HG03575 (cell line): Measurements from ENCODE around the gene PSMB7.

Experiments used
- ATAC-seq: cut with Tn5 transposase; IDR thresholded peaks from one replicate; pipeline ENCODE4 v1.9.1; 2021; ENCODE audit not compliant: unreplicated experiment, insufficient number of reproducible peaks, low FRiP score; ENCODE audit errors: extremely low read depth

Gene PSMB7

DNA sequence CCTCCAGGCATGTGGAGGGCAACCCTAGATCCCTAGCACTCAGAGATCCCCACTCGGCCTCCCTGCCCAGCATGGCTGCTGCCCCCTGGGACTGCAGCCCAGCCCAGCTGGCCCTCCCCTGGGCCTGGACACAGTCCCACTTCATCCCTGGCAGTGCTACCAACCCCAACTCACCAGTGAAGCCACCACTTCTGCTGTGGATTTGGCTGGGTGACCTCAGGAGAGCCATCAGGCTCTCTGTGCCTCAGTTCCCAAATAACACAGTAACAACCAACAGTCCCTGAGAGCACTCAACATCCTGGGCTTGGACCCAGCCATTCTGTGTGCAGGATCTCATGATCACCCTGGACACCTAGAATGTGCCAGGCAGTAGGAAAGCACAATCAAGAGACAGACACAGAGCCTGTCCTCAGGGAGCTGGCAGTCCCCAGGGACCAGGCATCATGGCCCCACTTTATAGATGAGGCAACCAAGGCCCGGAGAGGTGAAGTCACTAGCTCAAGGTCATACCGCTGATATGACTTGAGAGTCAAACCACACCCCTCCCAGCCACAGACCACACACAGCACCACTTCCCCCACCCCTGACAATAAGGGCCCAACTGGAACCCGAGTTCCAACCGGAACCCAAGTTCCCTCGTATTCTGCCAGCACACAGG, 4.7 kb upstream of the PSMB7 start:
- ATAC-seq: no peak

DNA sequence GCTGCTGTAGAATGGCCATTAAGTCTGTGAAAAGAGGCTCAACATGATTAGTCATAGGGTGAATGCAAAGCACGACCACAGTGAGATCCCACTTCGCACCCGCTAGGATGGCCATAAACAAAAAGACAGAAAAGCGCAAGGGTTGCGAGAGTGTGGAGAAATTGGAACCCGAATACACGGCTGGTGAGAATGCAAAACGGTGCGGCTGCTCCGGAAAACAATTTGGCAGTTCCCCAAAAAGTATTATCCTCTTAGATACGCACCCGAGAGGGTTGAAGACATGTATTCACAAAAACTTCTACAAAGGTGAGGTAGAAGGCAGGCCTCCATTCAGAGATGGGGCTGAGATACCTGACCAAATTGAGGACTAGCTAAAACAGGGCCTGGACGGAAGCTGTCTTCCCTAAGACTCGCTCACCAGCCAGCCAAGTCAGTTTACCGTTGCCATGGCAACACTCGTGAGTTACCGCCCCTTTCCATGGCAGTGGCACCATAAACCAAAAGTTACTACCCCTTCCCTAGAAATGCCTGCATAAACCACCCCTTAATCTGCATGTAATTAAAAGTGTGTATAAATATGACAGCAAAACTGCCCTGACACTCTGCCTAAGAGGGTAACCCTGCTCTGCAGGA, 726 bp upstream of the PSMB7 start:
- ATAC-seq: no peak

DNA sequence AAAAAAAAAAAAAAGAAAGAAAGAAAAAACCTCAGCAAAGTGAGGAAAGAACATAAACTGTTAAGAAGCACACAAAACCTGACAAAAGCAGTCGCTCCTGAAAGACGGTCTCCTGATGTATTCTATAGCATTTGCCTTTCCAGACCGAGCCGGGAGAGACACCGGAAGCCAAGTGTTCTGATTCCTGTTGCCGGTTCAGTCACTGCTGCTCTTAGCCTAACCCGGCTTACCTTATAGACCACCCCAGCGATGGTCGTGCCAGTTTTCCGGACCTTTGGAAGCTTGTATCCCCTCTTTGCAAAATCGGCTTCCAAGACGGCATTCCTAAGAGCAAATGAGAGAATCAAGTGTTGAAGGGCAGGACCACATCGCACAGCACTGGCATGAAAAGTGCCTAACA, 630 bp downstream of the PSMB7 start:
- ATAC-seq: no peak

DNA sequence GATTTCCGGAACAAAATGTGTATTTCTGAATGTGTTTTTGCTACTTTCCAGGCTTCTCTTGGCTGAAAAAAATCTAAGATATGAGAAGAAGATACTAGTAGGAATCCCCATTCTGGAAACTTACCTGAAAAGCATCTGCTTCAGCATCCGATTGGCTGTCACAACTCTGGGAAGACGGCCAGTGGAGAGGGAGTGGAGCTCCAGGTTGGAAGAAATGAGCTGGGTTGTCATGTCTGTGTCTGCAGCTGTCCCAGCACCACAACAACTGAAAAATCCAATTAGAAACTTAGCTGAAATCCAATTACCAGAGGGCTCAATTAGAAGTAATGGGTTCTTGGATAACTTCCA, 3.0 kb downstream of the PSMB7 start:
- ATAC-seq: no peak

DNA sequence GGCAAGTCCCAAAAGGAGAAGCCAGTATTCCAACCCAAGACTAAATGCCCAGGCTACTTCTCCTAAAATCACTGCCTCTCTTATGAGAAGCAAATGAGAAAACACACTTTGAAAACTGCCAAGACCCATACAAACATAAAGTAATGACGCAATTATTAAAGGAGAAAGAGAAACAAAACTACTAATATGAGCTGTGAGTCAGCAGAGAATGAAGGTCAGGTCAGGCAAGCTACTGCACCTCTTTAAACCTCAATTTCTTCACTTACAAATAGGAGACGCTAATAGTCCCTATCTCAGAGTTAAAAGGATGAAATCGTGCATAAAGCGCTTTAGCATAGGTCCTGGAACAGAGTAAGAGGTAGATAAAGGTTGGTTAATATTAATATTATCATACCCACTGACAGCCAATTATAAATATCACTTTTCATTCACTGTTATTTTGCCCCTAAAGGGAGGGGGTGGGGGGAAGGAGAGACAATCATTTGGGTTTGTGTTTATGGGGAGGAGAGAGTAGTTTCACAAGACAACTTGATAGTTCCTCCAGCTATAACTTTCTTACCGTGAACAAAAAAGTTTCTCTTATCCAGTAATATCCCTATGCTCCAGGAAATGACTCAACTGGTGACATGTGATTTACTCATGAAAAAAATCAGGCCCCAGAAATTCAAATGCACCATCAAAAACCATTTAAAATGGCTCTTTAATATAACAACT, 3.6 kb downstream of the PSMB7 start:
- no peak for ATAC-seq

DNA sequence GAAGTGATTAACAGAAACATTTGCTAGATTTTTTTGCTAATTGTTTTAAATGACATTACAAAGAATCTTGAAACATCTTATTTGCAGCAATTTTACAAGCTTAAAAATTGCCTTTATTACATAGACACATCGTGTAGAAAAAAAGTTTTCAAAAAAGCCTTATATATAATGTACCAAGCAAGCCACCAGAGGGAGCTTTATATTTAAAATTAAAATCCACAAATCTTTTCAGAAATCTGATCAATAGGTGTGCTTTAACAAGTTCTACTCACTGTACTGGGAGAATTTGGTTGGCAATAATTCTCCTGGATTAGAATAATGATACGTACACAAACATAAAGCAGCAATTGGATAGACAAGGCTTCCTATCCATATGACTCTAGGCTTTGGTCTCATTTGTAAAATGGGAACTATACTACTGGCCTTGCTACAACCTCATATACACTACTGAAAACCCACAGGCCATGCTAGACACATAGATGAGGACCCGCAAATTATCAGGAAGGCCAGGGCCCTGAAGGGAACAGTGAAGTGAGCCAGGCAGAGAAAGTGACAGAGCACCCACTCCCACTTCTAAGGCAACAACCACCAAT, 4.8 kb downstream of the PSMB7 start:
- ATAC-seq: no peak

DNA sequence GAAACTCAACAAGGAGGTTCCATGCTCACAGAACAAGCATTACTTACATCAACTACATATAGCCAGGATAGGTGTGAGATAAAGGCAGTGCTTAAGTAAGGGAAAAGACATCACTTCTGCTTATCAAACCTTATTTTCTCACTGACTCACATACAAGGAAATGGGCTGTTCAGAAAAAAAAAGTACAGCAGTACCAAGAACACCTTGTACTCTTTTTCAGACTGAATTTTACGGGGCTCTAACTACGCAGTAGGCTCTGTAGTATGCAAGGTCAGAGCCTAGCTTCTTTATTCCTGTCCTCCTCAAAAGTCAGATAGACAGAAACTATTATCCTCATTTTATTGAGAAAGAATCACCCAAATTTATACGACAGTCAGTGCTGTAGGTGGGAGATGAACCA, 5.8 kb downstream of the PSMB7 start:
- ATAC-seq: no peak

DNA sequence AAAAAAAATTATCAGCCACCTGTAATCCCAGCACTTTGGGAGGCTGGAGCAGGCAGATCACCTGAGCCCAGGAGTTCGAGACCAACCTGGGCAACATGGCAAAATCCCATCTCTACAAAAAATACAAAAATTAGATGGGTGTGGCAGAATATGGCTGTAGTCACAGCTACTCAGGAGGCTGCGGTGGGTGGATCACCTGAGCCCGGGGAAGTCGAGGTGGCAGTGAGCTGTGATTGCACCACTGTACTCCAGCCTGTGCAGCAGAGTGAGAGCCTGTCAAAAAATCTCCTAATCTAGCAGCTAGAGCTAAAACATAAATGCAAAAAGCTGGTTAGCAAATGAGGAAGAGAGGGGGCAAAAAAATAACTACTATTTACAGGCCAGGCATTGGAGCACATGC, 12.0 kb downstream of the PSMB7 start:
- no peak for ATAC-seq

DNA sequence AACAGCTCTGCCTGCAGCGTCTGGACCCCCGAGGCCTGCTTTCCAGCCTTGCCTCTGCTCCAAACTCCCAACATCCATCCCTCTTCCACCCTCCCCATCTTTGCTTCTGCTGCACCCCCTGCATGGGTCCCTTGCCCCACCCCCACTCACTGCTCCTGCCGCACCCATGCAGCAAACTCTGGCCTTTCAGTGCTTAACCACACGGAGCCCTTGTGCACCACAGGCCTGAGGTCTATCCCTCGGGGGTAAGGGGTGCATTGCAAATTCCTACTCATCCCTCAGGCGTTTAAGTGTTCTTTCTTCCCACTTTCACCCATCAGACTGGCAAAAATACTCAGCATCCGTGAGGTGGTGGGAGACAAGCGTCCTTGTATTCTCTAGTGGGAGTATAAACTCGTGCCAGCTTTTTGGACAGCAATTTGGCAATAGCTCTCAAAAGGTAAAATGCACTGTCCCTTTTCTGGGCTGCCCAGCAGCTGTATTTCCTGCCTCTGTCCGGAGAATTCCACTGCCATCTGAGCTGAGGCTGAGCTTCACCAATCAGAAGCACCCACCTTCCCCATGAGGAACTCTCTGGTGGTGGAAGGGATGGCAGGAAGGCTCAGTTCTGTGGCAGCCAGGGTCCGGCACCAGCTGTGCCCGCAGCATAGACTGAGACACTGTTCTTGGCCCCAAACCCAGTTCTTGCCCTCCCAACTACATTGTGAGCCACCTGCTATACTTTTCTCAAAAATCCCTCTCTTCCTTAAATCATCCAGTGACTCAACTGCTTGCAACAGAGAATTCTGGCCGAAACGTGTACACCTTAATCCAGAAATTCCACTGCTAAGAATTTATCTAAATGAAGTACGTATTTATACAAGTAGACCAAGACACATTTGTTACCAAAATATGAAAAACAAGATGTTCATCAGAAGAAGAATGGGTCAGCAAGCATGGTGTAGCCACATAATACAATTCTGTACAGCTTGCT, 15.0 kb downstream of the PSMB7 start:
- ATAC-seq: no peak

DNA sequence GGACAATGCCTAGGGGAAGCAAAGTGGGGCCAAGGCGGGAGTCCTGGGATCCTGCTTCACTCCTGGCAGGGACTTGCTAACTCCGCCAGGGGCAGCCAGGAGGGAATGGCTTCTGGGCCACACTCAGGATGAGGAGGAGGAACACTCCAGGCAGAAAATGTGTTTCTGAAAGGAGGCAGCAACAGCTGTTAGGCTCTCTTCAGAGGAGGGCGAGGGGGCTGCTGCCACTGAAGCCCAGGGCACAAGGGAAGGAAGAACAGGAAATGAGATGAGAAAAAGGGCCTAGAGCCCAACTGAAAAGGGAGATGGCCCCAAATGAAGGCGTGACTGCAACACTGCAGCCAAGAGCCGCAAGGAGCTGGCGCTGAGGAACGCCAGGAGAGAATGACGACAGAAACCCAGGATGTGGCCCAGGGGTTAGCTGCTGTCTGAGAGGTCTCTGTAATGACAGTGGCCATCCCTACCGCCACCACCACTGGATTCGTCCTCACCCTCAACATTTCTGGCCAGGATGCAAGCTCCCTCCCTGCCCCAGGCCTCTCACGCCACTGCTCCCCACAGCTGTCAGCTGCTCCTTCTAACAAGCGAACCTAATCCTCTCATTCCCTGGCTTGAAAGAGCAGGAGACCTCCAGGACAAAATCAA, 15.8 kb downstream of the PSMB7 start:
- no peak for ATAC-seq

DNA sequence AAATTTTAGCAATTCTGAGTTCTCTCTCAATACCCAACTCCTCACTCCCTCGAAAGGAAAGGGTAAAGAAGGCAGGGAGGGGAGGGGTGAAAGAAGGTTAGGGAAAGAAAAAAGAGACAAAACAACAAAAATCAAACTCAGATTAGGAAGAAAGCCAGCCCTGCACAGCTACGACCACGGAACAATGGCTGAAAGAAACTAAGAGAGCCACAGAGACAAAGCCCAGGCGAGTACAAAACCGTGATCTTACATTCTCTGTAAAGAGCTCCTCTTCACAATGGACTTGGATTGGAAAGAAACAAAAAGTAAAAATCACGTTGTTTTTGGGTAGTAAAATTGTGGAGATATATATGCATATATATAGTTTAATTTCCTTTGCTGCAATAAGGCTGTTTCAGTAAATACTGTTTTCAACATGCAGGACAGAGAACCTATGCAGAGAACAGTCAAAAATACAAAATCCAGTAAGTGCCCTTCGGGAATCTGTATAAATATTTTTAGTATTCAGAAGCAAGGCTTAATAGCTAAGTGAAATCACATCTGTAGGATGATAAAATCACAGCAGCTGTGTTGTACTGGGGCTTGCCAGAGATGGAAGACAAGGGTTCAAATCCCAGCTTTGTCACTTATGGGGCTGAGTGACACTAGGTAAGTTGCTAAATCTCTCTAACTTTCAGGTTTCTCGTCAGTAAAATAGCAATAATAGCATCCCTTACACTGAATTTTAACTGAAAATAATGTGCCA, 16.9 kb downstream of the PSMB7 start:
- ATAC-seq: no peak

DNA sequence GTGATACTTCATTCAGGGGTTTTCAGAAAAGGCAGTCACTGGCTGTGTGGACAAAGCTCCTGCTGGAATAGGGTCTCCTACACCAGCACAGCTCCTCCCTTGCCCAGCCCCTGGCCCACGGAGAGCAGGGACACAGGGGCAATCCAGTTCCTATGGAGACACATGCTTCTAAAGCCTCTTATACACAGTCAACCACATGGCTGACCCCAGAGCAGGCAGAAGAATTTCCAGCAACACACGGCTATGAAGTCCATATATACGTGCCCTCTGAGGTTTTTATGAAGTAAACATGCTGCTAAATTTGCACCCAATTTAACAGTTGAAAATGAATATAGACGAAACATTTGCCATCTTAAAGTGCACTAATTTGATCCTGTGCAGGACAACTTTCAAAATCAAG, 19.4 kb downstream of the PSMB7 start:
- ATAC-seq: no peak

DNA sequence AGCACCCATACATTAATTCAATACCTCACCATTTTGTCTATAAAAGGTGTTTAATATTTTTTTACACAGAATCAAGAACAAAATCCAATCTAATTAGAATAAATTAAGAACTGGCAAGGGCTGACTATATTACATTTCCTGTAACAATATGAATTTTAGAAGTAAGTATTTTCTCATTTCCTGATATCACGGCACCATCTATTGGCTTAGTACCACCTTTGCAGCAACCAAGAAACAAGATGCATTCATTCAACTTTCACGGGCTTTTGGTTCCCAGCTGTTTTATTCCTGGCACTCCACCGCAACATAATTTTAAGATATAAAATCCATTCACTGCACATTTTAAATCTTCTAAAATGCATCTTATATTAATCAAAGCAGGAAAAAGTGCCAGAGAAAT, 20.6 kb downstream of the PSMB7 start:
- no peak for ATAC-seq

DNA sequence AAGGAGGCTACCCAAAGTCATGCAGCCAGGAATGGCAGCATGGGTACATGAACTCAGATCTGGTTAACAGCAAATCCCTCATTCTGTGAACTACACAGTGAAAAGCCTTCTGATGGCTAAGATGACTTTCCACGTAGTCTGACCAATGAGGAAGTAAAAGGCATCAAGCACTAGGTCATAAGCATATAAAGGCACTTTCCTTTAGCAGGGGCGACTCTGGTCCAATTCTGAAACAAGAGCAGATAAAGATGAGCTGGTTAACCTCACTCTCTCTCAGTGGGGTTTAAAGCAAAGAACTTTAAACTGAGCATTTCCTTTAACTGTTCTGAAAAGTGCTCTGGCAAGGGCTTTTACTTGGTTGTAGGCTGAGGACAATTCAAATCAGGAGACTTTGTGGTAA, 21.1 kb downstream of the PSMB7 start:
- ATAC-seq: no peak

DNA sequence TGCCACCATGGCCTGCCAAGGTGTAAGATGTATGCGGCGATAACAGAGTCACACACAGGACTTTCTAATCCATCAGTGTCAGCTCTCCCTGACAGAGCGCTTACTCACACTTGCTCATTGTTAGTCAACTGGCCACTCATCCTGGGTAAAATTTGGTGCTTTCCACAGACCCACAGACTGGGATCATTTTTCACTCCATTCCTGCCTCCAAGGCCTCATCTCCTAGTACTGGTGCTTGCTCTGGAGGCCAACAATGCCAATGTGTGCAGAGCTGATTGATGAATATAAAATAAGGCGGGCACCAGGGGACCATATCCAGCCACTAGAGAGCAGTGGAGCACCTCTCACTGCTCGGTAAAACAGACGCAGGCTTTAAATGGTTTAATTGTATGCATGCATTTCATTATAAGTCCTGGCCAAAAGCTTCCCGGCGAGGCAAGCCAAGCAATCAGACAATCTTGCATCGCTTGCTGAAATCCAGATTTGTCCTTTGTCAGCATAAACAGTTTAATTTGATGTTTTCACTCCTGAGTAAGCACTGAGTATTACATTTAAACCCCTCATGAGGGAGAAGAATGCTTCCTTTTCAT, 22.3 kb downstream of the PSMB7 start:
- no peak for ATAC-seq

DNA sequence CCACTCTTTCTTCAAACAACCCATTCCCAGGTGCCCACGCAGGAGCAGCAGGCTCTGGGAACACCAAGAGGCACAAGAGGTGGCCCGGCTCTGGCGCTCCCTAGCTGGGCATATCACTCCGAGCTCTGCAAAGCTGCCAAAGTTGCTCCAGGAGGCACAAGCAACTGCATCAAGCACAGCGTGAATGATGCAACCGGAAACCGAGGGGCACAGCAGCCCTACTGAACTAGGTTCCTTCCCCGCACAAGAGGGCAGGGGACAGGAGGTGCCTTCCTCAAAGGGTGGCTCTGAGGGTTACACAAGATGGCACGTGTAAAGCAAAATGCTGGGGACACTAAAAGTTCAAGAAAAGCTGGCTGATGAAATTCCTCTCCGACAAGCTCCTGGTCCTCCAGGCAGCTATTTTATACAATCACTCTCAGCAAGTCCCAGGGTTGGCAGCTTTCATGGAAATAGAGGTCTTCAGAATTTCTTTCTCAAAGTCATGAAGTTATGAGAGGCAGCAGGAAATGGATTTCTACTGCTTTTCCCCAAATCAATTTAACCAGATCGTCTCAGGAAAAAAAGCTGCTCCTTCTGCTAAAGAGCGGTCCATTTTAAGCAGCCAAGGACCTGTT, 22.9 kb downstream of the PSMB7 start:
- ATAC-seq: no peak
